Smooth muscle cell (in vitro differentiated cells): Measurements from ENCODE around the gene ADGRB2. TPM values are rescaled to one million over a fixed set of nuclear protein-coding genes. Genes with fewer than 3 reads are reported as not detected.

Experiments used
- DNase-seq: peaks from one replicate; lab custom pipeline; 2025; ENCODE audit not compliant: unreplicated experiment; lab: John Stamatoyannopoulos, UW
- H2AFZ ChIP-seq: fragments of 200-600 bp; sonication (generic); 2 replicates; pipeline ENCODE4 v1.6.0; 2016; ENCODE audit warnings: antibody characterized with exemption, low read depth, mild to moderate bottlenecking
- H3F3A ChIP-seq: fragments of 200-600 bp; sonication (generic); 2 replicates; pipeline ENCODE4 v1.6.0; 2017; ENCODE audit warnings: antibody characterized with exemption, low read depth
- H3K27ac ChIP-seq: fragments of 200-600 bp; sonication (generic); 2 replicates; pipeline ENCODE4 v1.5.1; 2016; ENCODE audit warnings: low read depth, mild to moderate bottlenecking
- H3K27me3 ChIP-seq: fragments of 200-600 bp; sonication (generic); 2 replicates; pipeline ENCODE4 v1.6.1; 2016; ENCODE audit warnings: low read depth, mild to moderate bottlenecking
- H3K36me3 ChIP-seq: fragments of 200-600 bp; sonication (generic); 2 replicates; pipeline ENCODE4 v1.5.1; 2016; ENCODE audit warnings: low read depth
- H3K4me1 ChIP-seq: fragments of 200-600 bp; sonication (generic); 2 replicates; pipeline ENCODE4 v1.5.1; 2016; ENCODE audit warnings: low read depth
- H3K4me2 ChIP-seq: fragments of 200-600 bp; sonication (generic); 2 replicates; pipeline ENCODE4 v1.6.0; 2016; ENCODE audit warnings: mild to moderate bottlenecking
- H3K4me3 ChIP-seq: fragments of 200-600 bp; sonication (generic); 2 replicates; pipeline ENCODE4 v1.5.1; 2016; ENCODE audit warnings: mild to moderate bottlenecking
- H3K79me2 ChIP-seq: fragments of 200-600 bp; sonication (generic); 2 replicates; pipeline ENCODE4 v1.6.0; 2016; ENCODE audit warnings: low read depth, mild to moderate bottlenecking
- H3K9ac ChIP-seq: fragments of 200-600 bp; sonication (generic); 2 replicates; pipeline ENCODE4 v1.6.0; 2016; ENCODE audit warnings: low read depth
- H3K9me3 ChIP-seq: fragments of 200-600 bp; sonication (generic); replicated peaks from 2 replicates; pipeline ENCODE4 v1.5.1; 2016; ENCODE audit warnings: low read depth
- H4K20me1 ChIP-seq: fragments of 200-600 bp; sonication (generic); 2 replicates; pipeline ENCODE4 v1.6.0; 2016; ENCODE audit warnings: low read depth
- WGBS: methylation state at CpG from one replicate; pipeline ENCODE4 v1.1.7; 2016; ENCODE audit warnings: low lambda C conversion rate; 5-methylcytosine and 5-hydroxymethylcytosine counted together
- polyA plus RNA-seq: library from polyadenylated mRNA; unstranded; fragments of >200 nt; fragmentation: Nextera tagmentation; extraction: Ambion mirVana; gene quantifications from 2 replicates; pipeline ENCODE4 v1.2.1, GENCODE V29; 2016
- total RNA-seq: library from RNA; depleted of rRNA; stranded (reverse); fragments of >200 nt; gene quantifications from 2 replicates; pipeline ENCODE4 v1.2.3, GENCODE V29; 2014
- TF ChIP-seq, protein P1 (sequence below): fragments of 200-600 bp; sonication (generic); IDR thresholded peaks from 2 replicates; pipeline ENCODE4 v1.5.1; 2017; ENCODE audit warnings: borderline replicate concordance, mild to moderate bottlenecking, antibody characterized with exemption; ENCODE audit not compliant: insufficient read depth, poor library complexity, severe bottlenecking

ADGRB2 gene
- total and polyA plus RNA-seq, 2 experiments from 2014 or later, result 8.8 to 9.4 TPM

GRCh38 chr1:31753707-31754349 lies 10.3 kb downstream of the ADGRB2 start:
- TF ChIP-seq, protein P1, sequence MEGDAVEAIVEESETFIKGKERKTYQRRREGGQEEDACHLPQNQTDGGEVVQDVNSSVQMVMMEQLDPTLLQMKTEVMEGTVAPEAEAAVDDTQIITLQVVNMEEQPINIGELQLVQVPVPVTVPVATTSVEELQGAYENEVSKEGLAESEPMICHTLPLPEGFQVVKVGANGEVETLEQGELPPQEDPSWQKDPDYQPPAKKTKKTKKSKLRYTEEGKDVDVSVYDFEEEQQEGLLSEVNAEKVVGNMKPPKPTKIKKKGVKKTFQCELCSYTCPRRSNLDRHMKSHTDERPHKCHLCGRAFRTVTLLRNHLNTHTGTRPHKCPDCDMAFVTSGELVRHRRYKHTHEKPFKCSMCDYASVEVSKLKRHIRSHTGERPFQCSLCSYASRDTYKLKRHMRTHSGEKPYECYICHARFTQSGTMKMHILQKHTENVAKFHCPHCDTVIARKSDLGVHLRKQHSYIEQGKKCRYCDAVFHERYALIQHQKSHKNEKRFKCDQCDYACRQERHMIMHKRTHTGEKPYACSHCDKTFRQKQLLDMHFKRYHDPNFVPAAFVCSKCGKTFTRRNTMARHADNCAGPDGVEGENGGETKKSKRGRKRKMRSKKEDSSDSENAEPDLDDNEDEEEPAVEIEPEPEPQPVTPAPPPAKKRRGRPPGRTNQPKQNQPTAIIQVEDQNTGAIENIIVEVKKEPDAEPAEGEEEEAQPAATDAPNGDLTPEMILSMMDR, result no peak
- H3K9me3 ChIP-seq, result no peaks in the 10 kb centered on the region
- no peaks in the 10 kb centered on the region for H3K36me3 ChIP-seq
- no peak overlapping the region for H3K4me3 ChIP-seq
- peaks cover 2% of the 10 kb centered on the region for H3F3A ChIP-seq
- 98% methylated on average over 9 of the region's 9 CpGs for WGBS
- H3K9ac ChIP-seq, result no peak overlapping the region
- H3K79me2 ChIP-seq, result no peaks in the 10 kb centered on the region
- no peak overlapping the region for H3K4me2 ChIP-seq
- H4K20me1 ChIP-seq, result peaks cover 20% of the 10 kb centered on the region
- H3K27me3 ChIP-seq, result no peaks in the 10 kb centered on the region
- H3K4me1 ChIP-seq, result peaks cover 6% of the 10 kb centered on the region
- no peak overlapping the region for H2AFZ ChIP-seq
- no peak overlapping the region for H3K27ac ChIP-seq
- no peak for DNase-seq

DNA sequence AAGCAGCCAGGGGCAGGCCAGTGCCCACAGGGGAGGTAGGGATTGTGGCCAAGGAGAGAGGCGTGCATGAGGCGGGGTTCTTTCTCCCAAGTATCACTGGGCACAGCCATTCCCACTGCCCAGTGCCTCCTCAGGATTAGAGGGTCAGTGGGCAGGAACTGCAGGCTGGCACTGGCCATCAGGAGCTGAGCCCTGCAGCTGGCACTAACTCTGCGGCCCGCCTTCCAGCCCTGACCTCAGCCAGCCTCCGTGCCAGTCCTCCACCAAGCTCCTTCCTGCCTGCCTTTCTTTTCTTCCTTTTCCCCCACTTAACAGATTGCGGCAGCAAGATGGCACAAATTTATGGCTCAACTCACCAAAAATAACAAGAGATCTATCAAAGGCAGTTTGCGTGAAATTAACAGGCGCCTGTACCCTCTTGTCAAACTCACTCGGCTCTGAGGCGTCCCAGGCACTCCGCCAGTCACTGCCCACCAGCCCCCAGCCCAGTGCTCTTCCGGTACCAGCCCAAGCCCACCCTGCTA lies 11.1 kb downstream of the ADGRB2 start:
- Histone ChIP-seq H3K36me3 (no peaks in the 10 kb centered on the region), H3K4me3 (no peak overlapping the region)

DNA sequence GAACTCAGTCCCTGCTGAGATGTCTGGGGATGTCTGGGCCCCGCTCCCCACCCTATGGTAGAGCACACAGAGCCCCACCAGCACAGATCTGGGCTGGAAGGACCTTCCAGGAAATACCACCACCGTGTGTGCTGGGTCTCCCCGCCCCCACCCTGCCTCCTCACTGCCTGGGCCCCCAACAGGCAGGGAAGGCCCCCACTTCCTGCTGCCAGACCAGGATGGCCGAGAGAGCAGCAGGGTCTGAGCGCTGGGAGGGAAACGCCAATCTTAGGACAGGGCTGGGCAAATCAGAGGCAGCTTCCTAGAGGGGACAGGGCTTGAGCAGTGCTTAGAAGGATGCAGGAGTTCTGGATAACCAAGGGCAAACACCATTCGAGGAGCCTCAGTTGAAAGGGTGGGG lies 11.9 kb downstream of the ADGRB2 start:
- Histone ChIP-seq H3K79me2 (no peaks in the 10 kb centered on the region), H3K4me2 (peak overlapping the region; percentile 44), H3K4me1 (peaks cover 14% of the 10 kb centered on the region), H4K20me1 (peaks cover 17% of the 10 kb centered on the region), H3K36me3 (no peaks in the 10 kb centered on the region), H3K27ac (no peak overlapping the region), H3K9me3 (no peaks in the 10 kb centered on the region), H3K4me3 (no peak overlapping the region), H3K27me3 (no peaks in the 10 kb centered on the region), H3K9ac (no peak overlapping the region), H2AFZ (no peak overlapping the region), H3F3A (peaks cover 2% of the 10 kb centered on the region)
- WGBS, result 47% methylated on average over 5 of the region's 7 CpGs
- no peak for DNase-seq
- TF ChIP-seq, protein P1, result no peak

More for the DNA sequence above, 11.1 kb downstream of the ADGRB2 start:
- Histone ChIP-seq H3F3A (peaks cover 2% of the 10 kb centered on the region), H3K4me1 (peaks cover 14% of the 10 kb centered on the region), H3K27ac (no peak overlapping the region), H3K4me2 (no peak overlapping the region), H3K9me3 (no peaks in the 10 kb centered on the region), H3K79me2 (no peaks in the 10 kb centered on the region), H3K27me3 (no peaks in the 10 kb centered on the region), H3K9ac (no peak overlapping the region), H4K20me1 (peaks cover 23% of the 10 kb centered on the region), H2AFZ (no peak overlapping the region)
- 97% methylated on average over 12 of the region's 12 CpGs for WGBS
- no peak for DNase-seq
- TF ChIP-seq, protein P1, result no peak

- Histone ChIP-seq H3K4me2 (peak overlapping the region; percentile 44), H3K27ac (no peak overlapping the region), H3K27me3 (no peaks in the 10 kb centered on the region), H3K4me3 (no peak overlapping the region), H3K79me2 (no peaks in the 10 kb centered on the region), H3F3A (peaks cover 2% of the 10 kb centered on the region), H2AFZ (no peak overlapping the region), H3K9ac (no peak overlapping the region), H3K9me3 (no peaks in the 10 kb centered on the region), H3K4me1 (peaks cover 16% of the 10 kb centered on the region), H4K20me1 (peaks cover 15% of the 10 kb centered on the region), H3K36me3 (no peaks in the 10 kb centered on the region)
- TF ChIP-seq, protein P1, result no peak
- DNase-seq, result no peak
- WGBS, result 91% methylated on average over 5 of the region's 5 CpGs
Observed at GRCh38 chr1:31751822-31752241, 12.3 kb downstream of the ADGRB2 start.
